ENCODE data around the gene ITK.

DNA sequence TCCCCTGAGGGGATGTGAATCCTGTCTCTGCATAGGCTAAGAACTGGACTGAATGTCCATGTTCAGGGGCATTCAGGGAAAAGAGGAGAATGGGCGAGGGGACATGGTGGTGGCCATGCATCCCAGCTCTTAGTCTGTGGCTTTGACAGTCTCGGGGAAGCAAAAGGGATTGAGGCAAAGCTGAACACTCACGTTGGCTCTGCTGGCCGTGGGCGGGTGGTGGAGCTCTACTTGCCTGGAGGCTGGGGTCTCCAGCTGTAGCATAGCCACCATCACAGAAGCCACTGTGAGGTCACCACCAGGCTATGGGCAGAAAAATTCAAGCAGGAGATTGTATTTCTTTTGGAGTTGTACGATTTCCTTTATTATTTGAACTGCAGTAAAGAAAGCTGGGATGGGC lies 18.6 kb upstream of the ITK start:
- no peak for TF ChIP-seq POLR2A (IDR thresholded peaks at IDR 0.05)
- TF ChIP-seq POLR2AphosphoS5 (IDR thresholded peaks at IDR 0.05) = no peak
- TF ChIP-seq CTCF (IDR thresholded peaks at IDR 0.05) = no peak

All from breast epithelium (tissue), 3 donors.